Coronary artery (tissue), 2 donors: ENCODE results near the gene XPO4.
"Not testable (repeated sequence)": the region's sequence is repeated elsewhere in the genome, so short reads cannot be mapped to it uniquely, and the experiment has no call there.

Experiments used
- DNase-seq: peaks from one replicate; pipeline ENCODE4 v3.0.0-alpha.2; 2017; ENCODE audit warnings: low spot score
- H3K27ac ChIP-seq, 2 donors: fragments of 200-600 bp; sonication (generic); one replicate each; pipeline ENCODE4 v1.5.1; 2016 to 2019
- H3K4me3 ChIP-seq: fragments of 200-600 bp; sonication (generic); 2 replicates; pipeline ENCODE4 v1.5.1; 2016; ENCODE audit warnings: mild to moderate bottlenecking, moderate library complexity
- CTCF ChIP-seq: fragments of 200-600 bp; sonication (generic); IDR thresholded peaks from one replicate; pipeline ENCODE4 v1.5.1; 2019; ENCODE audit warnings: antibody characterized with exemption

XPO4 gene

DNA sequence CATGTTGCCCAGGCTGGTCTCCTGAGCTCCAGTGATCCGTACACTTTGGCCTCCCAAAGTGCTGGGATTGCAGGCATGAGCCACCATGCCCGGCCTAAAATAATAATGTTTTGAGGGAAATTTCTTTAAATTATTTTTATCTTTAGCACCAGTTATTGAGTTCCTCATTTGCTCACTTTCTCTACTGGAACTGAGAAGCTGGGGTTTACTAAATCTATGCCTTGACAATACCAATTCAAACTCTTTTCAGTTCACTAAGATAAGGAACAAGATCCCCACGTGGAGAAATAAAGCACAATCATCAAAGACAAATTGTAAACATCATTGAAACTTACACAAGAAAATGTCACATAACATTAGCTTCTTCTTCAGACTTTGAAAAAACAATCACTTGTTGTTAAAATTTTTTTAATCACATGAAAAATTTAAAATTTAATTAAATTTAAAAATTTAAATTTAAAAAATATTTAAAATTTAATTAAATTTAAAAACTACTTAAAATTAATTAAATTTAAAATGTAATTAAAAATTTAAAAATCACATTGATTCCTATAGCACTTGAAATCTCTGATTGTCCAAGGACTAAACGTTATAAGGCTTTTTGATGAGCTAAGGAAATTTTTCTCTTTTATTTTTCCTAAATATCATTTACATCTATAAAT is 25.2 kb upstream of the XPO4 start:
- TF ChIP-seq CTCF: no peak
- Histone ChIP-seq H3K27ac (no peak overlapping the region), H3K4me3 (no peak overlapping the region)
- DNase-seq: no peak

DNA sequence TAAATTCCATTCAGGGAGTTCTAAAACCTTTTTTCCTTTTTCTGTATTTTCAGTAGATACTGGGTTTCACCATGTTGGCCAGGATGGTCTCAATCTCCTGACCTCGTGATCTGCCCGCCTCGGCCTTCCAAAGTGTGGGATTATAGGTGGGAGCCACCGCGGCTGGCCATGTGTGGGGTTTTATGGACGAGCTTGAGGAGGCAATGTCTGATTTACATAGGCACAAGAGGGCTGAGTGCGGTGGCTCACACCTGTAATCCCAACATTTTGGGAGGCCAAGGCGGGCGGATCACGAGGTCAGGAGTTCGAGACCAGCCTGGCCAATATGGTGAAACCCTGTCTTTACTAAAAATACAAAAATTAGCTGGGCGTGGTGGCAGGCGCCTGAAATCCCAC is 22.8 kb upstream of the XPO4 start:
- DNase-seq, H3K27ac ChIP-seq, H3K4me3 ChIP-seq: not testable (repeated sequence)

DNA sequence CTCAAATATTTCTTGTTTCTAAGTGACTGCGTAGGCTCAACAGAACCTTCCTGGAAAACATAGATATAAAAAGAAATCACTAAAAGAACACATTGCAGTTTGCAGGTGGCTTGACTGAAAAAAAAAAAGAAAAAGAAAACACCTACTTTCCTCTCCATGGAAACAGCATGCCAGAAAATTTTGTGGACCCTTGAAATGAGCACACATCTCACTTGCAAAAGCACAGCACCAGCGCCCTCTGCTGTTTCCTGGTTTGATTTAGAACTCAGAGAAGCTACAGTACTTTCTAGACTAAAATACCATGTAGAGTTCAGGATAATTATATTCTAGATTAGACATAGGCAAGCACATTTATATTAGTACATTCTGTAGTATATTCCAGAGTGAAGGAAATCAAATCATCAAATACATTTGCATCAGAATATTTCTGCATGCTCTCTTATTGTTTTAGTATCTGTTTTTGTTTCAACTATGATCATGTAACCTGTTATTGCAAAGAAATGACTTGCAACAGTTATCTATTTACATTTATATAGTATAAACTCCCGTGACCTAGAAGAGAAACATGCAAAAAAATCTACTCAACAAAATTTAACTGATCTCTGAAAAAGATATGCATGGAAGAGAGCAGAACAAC is 22.3 kb upstream of the XPO4 start:
- no peak for DNase-seq
- Histone ChIP-seq H3K27ac (no peak overlapping the region), H3K4me3 (no peak overlapping the region)
- TF ChIP-seq CTCF: no peak

- no peak overlapping the region for H3K4me3 ChIP-seq
- no peak for DNase-seq
- no peak overlapping the region for H3K27ac ChIP-seq
- no peak for TF ChIP-seq CTCF
These were observed 20.7 kb upstream of the XPO4 start for GRCh38 chr13:20923272-20923671.

GRCh38 chr13:20921572-20921971 is 19.0 kb upstream of the XPO4 start:
- H3K4me3 ChIP-seq: no peak overlapping the region

GRCh38 chr13:20915676-20916075 is 13.1 kb upstream of the XPO4 start:
- not testable (repeated sequence) for DNase-seq, H3K27ac ChIP-seq, H3K4me3 ChIP-seq

More at GRCh38 chr13:20921572-20921971, 19.0 kb upstream of the XPO4 start:
- H3K27ac ChIP-seq: no peak overlapping the region
- DNase-seq: no peak
- no peak for TF ChIP-seq CTCF

GRCh38 chr13:20911037-20911436 is 8.5 kb upstream of the XPO4 start:
- Histone ChIP-seq H3K4me3 (no peak overlapping the region), H3K27ac (no peak overlapping the region)
- no peak for TF ChIP-seq CTCF
- no peak for DNase-seq

DNA sequence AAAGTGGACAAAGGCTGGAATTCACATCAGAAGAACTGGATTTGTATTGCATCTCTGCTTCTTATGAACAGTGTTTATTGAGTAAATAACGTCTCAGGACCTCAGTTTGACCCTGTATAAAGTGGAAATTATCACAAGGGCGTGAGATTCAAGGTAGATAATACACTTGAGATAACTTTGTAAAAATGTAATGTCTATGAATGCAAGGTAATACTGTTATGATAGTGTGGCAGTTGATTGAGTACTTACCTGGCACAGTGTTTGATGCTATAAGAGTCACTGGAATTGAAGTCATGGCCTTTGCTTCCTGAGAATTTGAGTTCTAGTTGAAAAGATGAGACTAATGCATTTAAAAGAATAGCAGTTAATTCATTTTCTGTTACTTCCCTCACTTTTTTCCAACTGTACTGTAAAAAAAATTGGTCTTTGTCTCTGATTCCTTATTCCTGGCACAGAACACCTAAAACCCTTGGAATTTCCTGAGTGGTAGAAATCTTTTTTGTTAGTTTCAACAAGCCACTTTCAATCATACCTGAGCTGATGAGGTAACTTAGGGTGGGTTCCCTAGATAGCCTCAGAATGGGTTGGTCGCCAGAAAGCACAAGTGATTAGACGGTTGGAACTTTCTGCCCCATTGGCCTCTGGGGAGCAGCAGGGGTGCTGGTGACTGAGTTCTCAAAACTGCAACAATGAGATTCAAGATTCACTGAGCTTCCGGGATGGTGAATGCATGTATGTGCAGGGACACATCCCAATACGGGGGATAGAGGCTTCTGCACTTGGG is 6.4 kb upstream of the XPO4 start:
- DNase-seq: no peak
- no peak for TF ChIP-seq CTCF
- H3K27ac ChIP-seq: no peak overlapping the region
- no peak overlapping the region for H3K4me3 ChIP-seq
